Glutamatergic neuron (in vitro differentiated cells): Measurements from ENCODE around the gene ZBP1. TPM values are rescaled to one million over a fixed set of nuclear protein-coding genes. Genes with fewer than 3 reads are reported as not detected.

Source experiments
- DNase-seq: peaks from one replicate; pipeline ENCODE4 v3.0.0; 2022
- H3K27ac Mint-ChIP-seq: one replicate; pipeline ENCODE4 v1.8.0; 2020; ENCODE audit warnings: mild to moderate bottlenecking, mixed read lengths, inconsistent platforms; ENCODE audit not compliant: unreplicated experiment
- H3K27me3 Mint-ChIP-seq: one replicate; pipeline ENCODE4 v1.8.0; 2020; ENCODE audit warnings: mild to moderate bottlenecking, moderate library complexity, mixed read lengths, inconsistent platforms; ENCODE audit not compliant: unreplicated experiment
- H3K36me3 Mint-ChIP-seq: one replicate; pipeline ENCODE4 v1.8.0; 2020; ENCODE audit warnings: mild to moderate bottlenecking, mixed read lengths, inconsistent platforms; ENCODE audit not compliant: unreplicated experiment
- H3K4me1 Mint-ChIP-seq: one replicate; pipeline ENCODE4 v1.8.0; 2020; ENCODE audit warnings: mild to moderate bottlenecking, low read depth, mixed read lengths, inconsistent platforms; ENCODE audit not compliant: unreplicated experiment
- H3K4me3 Mint-ChIP-seq: one replicate; pipeline ENCODE4 v1.8.0; 2020; ENCODE audit warnings: mild to moderate bottlenecking, mixed read lengths, inconsistent platforms; ENCODE audit not compliant: unreplicated experiment
- H3K9me3 Mint-ChIP-seq: one replicate; pipeline ENCODE4 v1.8.0; 2020; ENCODE audit warnings: mild to moderate bottlenecking, moderate library complexity, mixed read lengths, inconsistent platforms; ENCODE audit not compliant: unreplicated experiment
- CTCF ChIP-seq: fragments of 200-600 bp; sonication (generic); IDR thresholded peaks from one replicate; pipeline ENCODE4 v1.5.0; 2021; ENCODE audit not compliant: partially characterized antibody, unreplicated experiment
- total RNA-seq: library from RNA; stranded (reverse); fragmentation: NEBNext Ultra II Directional; extraction: Animal tissue kit (Norgen Biotek cat#: 25700); gene quantifications from one replicate; pipeline ENCODE4 v1.2.1, GENCODE V29; 2021; ENCODE audit not compliant: unreplicated experiment

The ZBP1 gene
- total RNA-seq, 1 donor from 2014 or later = not detected

- H3K9me3 Mint-ChIP-seq = peaks cover 5% of the 10 kb centered on the region
- DNase-seq = no peak
- H3K4me1 Mint-ChIP-seq = peaks cover 6% of the 10 kb centered on the region
- no peaks in the 10 kb centered on the region for H3K27me3 Mint-ChIP-seq
- no peak for TF ChIP-seq CTCF
- H3K27ac Mint-ChIP-seq = no peak overlapping the region
- peaks cover 17% of the 10 kb centered on the region for H3K36me3 Mint-ChIP-seq
- H3K4me3 Mint-ChIP-seq = no peak overlapping the region
Measured at GRCh38 chr20:57649617-57650015, 29.4 kb upstream of the ZBP1 start.

- peaks cover 22% of the 10 kb centered on the region for H3K36me3 Mint-ChIP-seq
- peaks cover 5% of the 10 kb centered on the region for H3K9me3 Mint-ChIP-seq
- no peak overlapping the region for H3K27ac Mint-ChIP-seq
- TF ChIP-seq CTCF = no peak
- peaks cover 3% of the 10 kb centered on the region for H3K4me1 Mint-ChIP-seq
- DNase-seq = no peak
- H3K4me3 Mint-ChIP-seq = no peak overlapping the region
- no peaks in the 10 kb centered on the region for H3K27me3 Mint-ChIP-seq
Measured at GRCh38 chr20:57648878-57649616, 28.8 kb upstream of the ZBP1 start.

- TF ChIP-seq CTCF = no peak
- Mint-ChIP-seq H3K4me1 (peaks cover 3% of the 10 kb centered on the region), H3K27ac (no peak overlapping the region), H3K27me3 (no peaks in the 10 kb centered on the region), H3K9me3 (peaks cover 6% of the 10 kb centered on the region), H3K4me3 (no peak overlapping the region), H3K36me3 (peaks cover 24% of the 10 kb centered on the region)
- DNase-seq = no peak
Measured at GRCh38 chr20:57647933-57648785, 27.9 kb upstream of the ZBP1 start.

GRCh38 chr20:57647006-57647932 lies 27.0 kb upstream of the ZBP1 start:
- DNase-seq = no peak
- Mint-ChIP-seq H3K27me3 (no peaks in the 10 kb centered on the region), H3K4me1 (peaks cover 3% of the 10 kb centered on the region), H3K9me3 (peaks cover 6% of the 10 kb centered on the region), H3K36me3 (peaks cover 24% of the 10 kb centered on the region), H3K27ac (no peak overlapping the region), H3K4me3 (no peak overlapping the region)
- no peak for TF ChIP-seq CTCF
